Glomerular visceral epithelial cell (primary cell): ENCODE measurements around the gene TRIM47.

Source experiments
- DNase-seq: peaks from one replicate; pipeline ENCODE4 v3.0.0-alpha.2; 2016; ENCODE audit errors: extremely low spot score

The TRIM47 gene

DNA sequence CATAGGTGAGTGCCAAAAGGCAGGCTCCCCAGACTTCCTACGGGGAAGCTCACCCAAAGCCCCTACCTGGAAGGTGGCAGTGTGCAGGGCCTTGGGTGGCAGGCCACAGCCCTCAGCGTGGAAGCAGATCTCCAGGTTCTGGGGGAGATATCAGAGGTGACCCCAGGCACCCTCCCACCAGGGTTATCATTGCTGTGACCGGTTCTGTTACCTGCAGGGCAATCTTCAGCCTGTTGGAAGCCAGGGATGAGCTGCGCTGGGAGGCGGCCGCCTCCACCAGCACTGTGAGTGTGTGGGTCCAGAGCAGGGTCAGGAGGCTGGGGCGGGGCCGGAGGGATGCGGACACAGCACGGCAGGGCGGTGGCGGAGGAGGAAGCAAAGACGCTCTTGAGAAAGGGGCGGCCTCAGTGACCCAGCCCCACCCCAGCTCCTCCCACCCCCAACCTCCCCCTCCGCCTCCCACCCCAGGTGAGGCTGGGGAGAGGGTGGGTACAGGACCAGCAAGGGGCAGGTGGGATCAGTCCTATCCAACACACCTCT lies 47.3 kb downstream of the TRIM47 start:
- no peak for DNase-seq

DNA sequence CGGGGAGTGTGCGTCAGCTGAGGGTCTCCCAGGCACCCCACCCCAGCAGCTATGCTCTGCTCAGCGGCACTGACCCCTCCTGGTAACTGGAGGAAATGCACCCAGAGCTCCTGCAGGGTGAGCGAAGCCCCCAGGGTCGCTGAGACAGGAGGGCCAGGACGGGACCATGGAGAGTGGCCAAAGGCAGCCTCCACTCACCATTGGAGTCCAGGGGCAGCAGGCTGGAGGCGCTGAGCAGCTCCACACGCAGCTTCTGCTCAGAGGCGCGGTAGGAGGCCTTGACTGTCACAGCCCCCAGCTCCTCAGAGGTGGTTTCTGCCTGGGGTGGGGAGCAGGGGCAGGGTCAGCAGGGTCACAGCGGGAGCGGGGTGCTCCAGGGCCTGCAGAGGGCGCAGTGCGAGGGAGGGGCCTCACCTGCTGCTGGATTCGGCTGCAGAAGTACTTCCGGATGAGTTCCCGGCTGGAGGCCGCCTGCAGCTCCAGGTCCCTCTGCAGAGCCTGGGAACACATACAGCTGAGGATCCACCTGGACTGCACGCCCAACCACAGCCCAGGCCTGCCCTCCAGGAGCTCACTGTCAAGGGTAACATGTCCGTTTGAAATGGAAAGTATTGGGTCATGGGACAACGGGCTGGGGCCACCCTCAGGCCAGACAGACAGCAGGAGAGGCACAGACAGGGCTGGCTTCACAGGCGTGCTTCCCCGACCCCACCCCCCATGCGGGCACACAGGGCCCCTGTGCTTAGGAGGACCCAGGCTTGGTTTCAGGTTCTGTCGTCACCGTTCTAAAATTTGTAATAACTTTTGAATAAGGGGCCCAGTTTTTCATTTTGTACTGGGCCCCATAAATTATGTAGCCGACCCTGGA lies 48.0 kb downstream of the TRIM47 start:
- no peak for DNase-seq

DNA sequence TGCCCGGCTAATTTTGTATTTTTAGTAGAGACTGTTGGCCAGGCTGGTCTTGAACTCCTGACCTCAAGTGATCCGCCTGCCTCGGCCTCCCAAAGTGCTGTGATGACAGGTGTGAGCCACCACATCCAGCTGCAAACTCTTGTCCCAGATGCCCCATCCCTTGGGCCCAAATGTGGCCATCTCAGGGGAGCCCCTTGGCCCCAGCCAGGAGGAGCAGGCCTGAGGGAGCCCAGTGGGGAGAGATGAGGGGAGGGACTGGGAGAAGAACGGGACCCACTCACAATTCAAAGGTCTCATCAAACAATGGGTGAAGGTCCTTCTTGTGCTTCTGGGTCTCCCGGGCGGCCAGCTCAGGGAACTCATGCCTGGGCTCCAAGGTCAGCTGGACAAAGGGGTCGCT lies 48.6 kb downstream of the TRIM47 start:
- no peak for DNase-seq

DNA sequence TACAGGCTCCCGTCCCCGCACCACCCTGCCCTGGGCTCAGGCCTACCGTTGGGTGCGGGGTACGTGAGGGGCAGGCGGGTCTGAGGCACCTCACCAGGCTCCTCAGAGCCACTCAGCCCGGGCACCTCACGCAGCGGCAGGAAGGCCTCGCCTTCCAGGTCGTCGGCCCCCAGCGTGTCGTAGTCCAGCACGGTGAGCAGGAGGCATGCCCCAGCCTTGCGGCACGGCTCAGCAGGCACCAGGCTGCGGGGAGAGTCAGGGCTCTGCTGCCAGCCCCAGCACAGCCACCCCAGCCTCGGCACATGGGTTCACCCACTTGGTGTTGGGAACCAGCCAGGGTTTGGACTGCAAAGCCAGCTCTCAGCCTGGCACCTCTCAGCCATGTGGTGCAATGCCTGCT lies 49.6 kb downstream of the TRIM47 start:
- no peak for DNase-seq

DNA sequence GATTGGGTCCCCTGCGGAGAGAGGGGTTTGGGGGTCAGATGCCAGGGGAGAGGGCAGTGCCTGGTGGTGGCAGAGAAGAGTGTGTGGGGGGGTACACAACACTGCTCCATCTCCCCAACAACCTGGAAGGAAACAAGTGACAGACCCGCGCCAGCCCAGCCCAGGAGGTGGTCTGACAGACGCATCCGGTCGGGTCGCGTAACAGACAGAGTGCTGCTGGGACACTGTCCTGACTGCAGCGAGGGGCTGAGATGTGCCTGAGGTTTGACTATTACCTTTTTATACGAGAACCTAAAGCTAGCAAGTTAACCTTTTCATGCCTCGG lies 50.3 kb downstream of the TRIM47 start:
- DNase-seq = no peak

DNA sequence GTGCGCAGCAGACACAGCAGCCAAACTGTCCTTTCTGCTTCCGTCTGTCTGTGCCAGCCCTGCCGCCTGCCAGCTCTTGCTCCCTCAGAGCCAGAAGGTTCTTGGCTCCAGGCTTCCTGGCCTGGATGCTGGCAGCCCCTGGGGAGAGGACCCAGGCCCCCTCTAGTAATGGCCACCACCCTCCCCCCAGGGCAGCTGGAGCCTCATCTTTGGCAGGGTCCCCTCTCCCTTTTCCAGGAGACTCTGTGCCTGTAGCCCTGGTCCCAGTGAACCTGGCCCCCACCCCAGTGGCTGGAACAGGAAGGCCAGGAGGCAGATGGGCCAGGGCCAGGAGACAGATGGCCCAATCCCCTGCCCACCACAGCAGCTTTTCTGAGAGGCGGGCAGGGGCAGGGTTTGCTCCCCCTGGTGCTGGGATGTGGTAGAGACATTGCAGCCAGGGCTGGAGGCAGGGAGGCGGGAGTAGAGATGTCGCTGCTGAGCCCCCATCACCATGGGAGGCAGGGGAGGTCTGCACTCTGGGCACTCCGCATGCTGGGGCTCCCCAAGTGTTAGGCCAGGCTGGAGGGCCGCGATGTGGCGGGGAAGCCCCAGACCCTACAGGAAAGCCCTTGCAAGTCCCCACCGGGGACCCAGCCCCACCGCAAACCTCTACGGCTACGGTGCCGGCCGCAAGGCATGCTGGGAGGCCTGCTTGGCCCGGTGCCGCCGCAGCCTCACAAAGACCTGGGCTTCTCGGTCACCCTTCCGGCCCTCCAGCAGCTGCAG lies 50.9 kb downstream of the TRIM47 start:
- peak; percentile 44 for DNase-seq

DNA sequence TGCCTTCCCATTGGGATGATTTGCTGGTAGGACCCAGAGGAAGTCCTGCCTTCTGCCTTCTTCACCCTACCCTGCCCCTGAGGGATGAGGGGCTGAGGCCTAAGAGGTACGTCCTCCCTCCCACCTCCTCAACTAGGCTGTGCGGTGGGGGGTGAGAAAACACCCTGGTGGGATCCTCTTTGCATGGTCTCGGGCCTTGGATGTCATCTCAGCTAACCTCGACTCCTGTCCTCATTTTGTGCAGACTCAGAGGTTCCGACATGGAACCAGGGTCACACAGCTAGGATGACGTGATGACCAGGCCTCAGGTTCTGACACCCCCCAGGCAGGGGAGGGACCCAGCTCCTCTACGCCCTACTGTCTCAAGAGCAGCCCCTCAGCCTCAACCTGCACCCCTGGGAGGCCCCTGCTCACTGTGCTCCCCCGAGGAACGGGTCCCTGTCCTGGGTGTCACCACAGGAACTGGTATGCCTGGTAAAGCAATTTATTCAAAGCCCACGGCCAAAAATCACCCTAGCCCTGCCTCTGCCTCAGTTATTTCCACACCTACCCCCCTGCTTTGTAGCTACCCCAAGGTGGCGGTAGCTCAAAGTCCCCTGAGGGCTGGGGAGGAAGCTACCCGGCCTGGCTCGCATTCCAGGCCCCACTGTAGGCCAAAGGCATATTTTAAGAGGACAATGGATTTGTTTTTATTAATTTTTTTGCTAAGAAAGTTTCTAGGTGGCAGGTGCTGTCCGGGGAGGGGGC lies 51.6 kb downstream of the TRIM47 start:
- no peak for DNase-seq

DNA sequence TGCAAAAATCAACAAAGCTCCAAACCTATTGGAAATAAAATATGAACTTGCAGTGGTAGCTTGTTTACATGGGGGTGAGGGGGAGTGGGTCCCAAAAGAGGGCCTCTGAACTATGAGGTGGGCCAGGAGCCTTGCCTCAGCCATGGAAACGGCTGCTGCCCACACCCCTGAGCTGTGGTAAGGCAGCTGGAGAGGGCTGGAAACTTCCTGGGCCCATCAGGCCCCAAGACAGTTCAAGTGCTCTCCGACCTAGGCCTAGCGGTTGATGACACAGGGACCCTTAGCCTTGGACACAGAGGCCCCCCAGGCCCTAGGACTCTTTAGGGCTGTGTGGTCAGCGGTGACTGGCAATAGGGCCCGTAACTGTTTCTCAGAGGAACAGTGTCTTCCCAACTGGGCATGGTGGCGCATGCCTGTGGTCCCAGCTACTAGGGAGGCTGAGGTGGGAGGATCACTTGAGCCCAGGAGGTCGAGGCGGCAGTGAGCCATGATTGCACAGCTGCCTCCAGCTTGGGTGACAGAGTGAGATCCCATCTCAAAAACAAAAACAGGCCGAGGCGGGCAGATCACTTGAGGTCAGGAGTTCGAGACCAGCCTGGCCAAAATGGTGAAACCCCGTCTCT lies 52.5 kb downstream of the TRIM47 start:
- DNase-seq = no peak

DNA sequence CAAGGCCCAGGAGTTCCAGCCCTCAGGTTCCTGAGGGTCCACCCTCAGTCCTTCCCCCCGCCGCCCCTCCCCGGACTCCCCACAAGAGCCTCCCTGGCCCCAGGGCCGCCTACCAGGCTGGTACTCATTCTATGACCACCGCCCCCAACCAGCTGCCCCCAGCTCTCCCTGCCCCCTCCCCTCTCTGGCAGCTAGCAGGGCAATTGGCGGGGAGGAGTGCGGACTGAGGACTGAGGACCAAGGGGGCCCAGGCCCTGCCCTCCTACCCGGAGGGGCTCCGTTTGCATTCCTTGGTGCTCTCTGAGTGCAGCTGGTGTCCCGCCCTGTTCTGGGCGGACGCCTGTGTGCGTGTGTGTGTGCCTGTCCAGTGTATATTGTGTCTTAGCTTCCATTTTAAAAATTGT lies 53.2 kb downstream of the TRIM47 start:
- DNase-seq = no peak

DNA sequence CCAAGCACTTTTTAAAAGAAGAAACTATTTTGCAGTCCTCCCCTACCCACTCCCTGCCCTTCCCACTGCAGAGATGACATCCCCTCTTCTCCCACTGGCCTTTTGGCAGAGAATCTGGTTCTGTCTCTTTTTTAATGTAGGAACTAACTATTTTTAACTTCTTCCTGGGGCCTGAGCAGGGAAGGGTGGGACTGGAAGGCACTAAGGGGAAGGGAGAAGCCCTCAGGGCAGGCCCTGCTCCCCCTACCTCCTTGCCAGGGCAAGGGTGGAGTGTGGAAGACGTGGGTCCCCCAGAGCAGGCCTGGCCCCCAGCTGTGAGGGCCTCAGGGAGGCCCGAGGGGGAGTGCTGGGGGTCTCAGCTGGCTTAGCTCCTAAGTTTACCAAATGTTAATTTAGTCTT lies 53.7 kb downstream of the TRIM47 start:
- DNase-seq = no peak
